ENCODE data around the gene SLC6A6.

Gene SLC6A6

GRCh38 chr3:14402304-14402811 is at the start of gene SLC6A6:
TSS of gene SLC6A6 (plus strand) at chr3:14402606. CDS start at chr3:14443635, 41,029 bp downstream.
- DNase-seq (ENCODE audit: low read depth): peak; percentile 84
- peak within 1 kb of the TSS; percentile 78 for H3K4me3 ChIP-seq (ENCODE audit: low read length)
- peak; percentile 54 for TF ChIP-seq CTCF (conservative IDR thresholded peaks at IDR 0.05; ENCODE audit: low read depth, low read length)

GRCh38 chr3:14353502-14353901 is 48.9 kb upstream of the SLC6A6 start:
- no peak for DNase-seq (ENCODE audit: low read depth)
- TF ChIP-seq CTCF (conservative IDR thresholded peaks at IDR 0.05; ENCODE audit: low read depth, low read length): no peak
- H3K4me3 ChIP-seq (ENCODE audit: low read length): no peak overlapping the region

GRCh38 chr3:14357463-14357862 is 44.9 kb upstream of the SLC6A6 start:
- H3K4me3 ChIP-seq (ENCODE audit: low read length): no peak overlapping the region
- TF ChIP-seq CTCF (conservative IDR thresholded peaks at IDR 0.05; ENCODE audit: low read depth, low read length): no peak
- no peak for DNase-seq (ENCODE audit: low read depth)

GRCh38 chr3:14358426-14359211 is 43.8 kb upstream of the SLC6A6 start:
- H3K4me3 ChIP-seq (ENCODE audit: low read length): no peak overlapping the region
- peak; percentile 39 for DNase-seq (ENCODE audit: low read depth)
- TF ChIP-seq CTCF (conservative IDR thresholded peaks at IDR 0.05; ENCODE audit: low read depth, low read length): no peak

- DNase-seq (ENCODE audit: low read depth): no peak
- no peak for TF ChIP-seq CTCF (conservative IDR thresholded peaks at IDR 0.05; ENCODE audit: low read depth, low read length)
These were observed 43.1 kb upstream of the SLC6A6 start for GRCh38 chr3:14359348-14359747.

GRCh38 chr3:14360123-14360881 is 42.1 kb upstream of the SLC6A6 start:
- H3K4me3 ChIP-seq (ENCODE audit: low read length): no peak overlapping the region
- DNase-seq (ENCODE audit: low read depth): no peak
- no peak for TF ChIP-seq CTCF (conservative IDR thresholded peaks at IDR 0.05; ENCODE audit: low read depth, low read length)

More at GRCh38 chr3:14359348-14359747, 43.1 kb upstream of the SLC6A6 start:
- no peak overlapping the region for H3K4me3 ChIP-seq (ENCODE audit: low read length)

All from retinal pigment epithelial cell (primary cell).